Natural killer cell (primary cell): ENCODE results near the gene OGT. TPM values are rescaled to one million over a fixed set of nuclear protein-coding genes. Genes with fewer than 3 reads are reported as not detected.

Source experiments
- ATAC-seq, 3 donors: fragments of 150-1000 bp in 2 of 3; fragments of 200-7000 bp in 1 of 3; cut with Tn5 transposase; 1 replicate in 1 of 3; 2 replicates in 2 of 3; pipeline ENCODE4 v1.10.0; 2021; ENCODE audit warnings: mild to moderate bottlenecking in 2 of 3, moderate library complexity in 2 of 3
- DNase-seq, 2 donors: peaks; one replicate each; pipeline versions ENCODE4 v3.0.0 to v3.0.0-alpha.2; 2013 to 2021; ENCODE audit warnings: mixed read lengths in 1 of 2
- H3K27ac ChIP-seq: one replicate; pipeline ENCODE4 v1.5.1; 2013; ENCODE audit warnings: mild to moderate bottlenecking, low read length
- H3K27me3 ChIP-seq: one replicate; pipeline ENCODE4 v1.6.1; 2013; ENCODE audit warnings: low read length; ENCODE audit not compliant: control insufficient read depth, insufficient read depth
- H3K36me3 ChIP-seq: one replicate; pipeline ENCODE4 v1.6.1; 2013; ENCODE audit warnings: low read length; ENCODE audit not compliant: control insufficient read depth, insufficient read depth
- H3K4me1 ChIP-seq: one replicate; pipeline ENCODE4 v1.6.1; 2013; ENCODE audit warnings: low read length; ENCODE audit not compliant: control insufficient read depth, insufficient read depth
- H3K4me3 ChIP-seq: one replicate; pipeline ENCODE4 v1.5.1; 2013; ENCODE audit warnings: low read length
- H3K9me3 ChIP-seq: one replicate; pipeline ENCODE4 v1.6.1; 2013; ENCODE audit warnings: low read length; ENCODE audit not compliant: control insufficient read depth, insufficient read depth
- H3K27ac Mint-ChIP-seq, 2 donors: one replicate each; pipeline ENCODE4 v1.8.0; 2022; ENCODE audit warnings: mild to moderate bottlenecking in 2 of 2, mixed read lengths in 2 of 2, moderate library complexity in 1 of 2
- H3K27me3 Mint-ChIP-seq, 2 donors: one replicate each; pipeline ENCODE4 v1.8.0; 2022; ENCODE audit warnings: low read depth in 2 of 2, mixed read lengths in 2 of 2
- H3K36me3 Mint-ChIP-seq: one replicate; pipeline ENCODE4 v1.8.0; 2022; ENCODE audit warnings: mixed read lengths
- H3K4me1 Mint-ChIP-seq, 2 donors: one replicate each; pipeline ENCODE4 v1.8.0; 2022; ENCODE audit warnings: mixed read lengths in 2 of 2
- H3K4me3 Mint-ChIP-seq: one replicate; pipeline ENCODE4 v1.8.0; 2022; ENCODE audit warnings: mild to moderate bottlenecking, moderate library complexity, mixed read lengths
- H3K9me3 Mint-ChIP-seq, 2 donors: one replicate each; pipeline ENCODE4 v1.8.0; 2022; ENCODE audit warnings: mixed read lengths in 2 of 2
- CTCF ChIP-seq: fragments of 200-600 bp; IDR thresholded peaks from one replicate; pipeline ENCODE4 v1.8.0; 2022; ENCODE audit warnings: antibody characterized with exemption
- WGBS: methylation state at CpG from one replicate; pipeline ENCODE4 v1.1.7; 2013; ENCODE audit warnings: missing lambda C conversion rate; ENCODE audit not compliant: insufficient coverage; 5-methylcytosine and 5-hydroxymethylcytosine counted together
- intact Hi-C: fragments of 100-400 bp; cut with micrococcal nuclease; formaldehyde crosslinking; loops from one replicate; pipeline ENCODE4 v1.14.2; 2022
- total RNA-seq, 4 donors: library from RNA; stranded (reverse); fragments of 120-200 nt in 1 of 4; gene quantifications; one replicate each; pipeline versions ENCODE4 v1.2.3 to v1.2.4, GENCODE V29; 2013 to 2022

The OGT gene
- total RNA-seq, 3 donors from 2014 or later (not counting 1 experiment from before 2014, with no cell fraction given) = 489 to 721 (median 542) TPM

DNA sequence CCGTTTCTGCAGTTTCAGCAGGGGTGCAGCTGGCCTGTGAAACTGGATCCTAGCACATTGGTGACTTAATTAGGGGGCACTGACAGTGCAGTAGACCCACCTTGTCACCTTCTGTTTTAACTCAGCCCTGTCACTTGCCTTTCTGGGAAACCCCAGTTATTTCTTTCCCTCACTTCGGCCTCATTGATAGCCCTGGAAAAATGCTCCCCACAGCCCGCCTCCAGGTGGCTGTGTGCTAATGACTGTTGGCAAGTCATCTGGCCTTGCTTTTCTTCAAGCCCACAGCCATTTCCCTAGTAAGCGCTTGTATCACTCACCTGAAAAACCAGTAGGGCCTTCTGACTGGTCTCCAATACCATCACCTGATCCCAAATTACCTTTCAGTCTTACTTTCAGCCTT, 82.2 kb downstream of the OGT start:
- peak overlapping the region; percentile 91 to 93 for H3K27ac Mint-ChIP-seq
- no peaks in the 10 kb centered on the region for H3K27me3 Mint-ChIP-seq
- no peak for TF ChIP-seq CTCF
- H3K9me3 Mint-ChIP-seq = no peaks in the 10 kb centered on the region
- intact Hi-C loops = no loop called here
- DNase-seq (peak in 1 of 2 donors; percentile 14), ATAC-seq (no peak)
- Histone ChIP-seq H3K9me3 (no peaks in the 10 kb centered on the region), H3K4me1 (peaks cover 57% of the 10 kb centered on the region), H3K36me3 (peaks cover 38% of the 10 kb centered on the region), H3K27me3 (no peaks in the 10 kb centered on the region), H3K27ac (no peak overlapping the region), H3K4me3 (no peak overlapping the region)
- peaks cover 11% of the 10 kb centered on the region for H3K36me3 Mint-ChIP-seq
- H3K4me3 Mint-ChIP-seq = no peak overlapping the region
- H3K4me1 Mint-ChIP-seq = peaks cover 56 to 57% of the 10 kb centered on the region in 2 donors
- WGBS = 90% methylated on average over 4 of the region's 4 CpGs

DNA sequence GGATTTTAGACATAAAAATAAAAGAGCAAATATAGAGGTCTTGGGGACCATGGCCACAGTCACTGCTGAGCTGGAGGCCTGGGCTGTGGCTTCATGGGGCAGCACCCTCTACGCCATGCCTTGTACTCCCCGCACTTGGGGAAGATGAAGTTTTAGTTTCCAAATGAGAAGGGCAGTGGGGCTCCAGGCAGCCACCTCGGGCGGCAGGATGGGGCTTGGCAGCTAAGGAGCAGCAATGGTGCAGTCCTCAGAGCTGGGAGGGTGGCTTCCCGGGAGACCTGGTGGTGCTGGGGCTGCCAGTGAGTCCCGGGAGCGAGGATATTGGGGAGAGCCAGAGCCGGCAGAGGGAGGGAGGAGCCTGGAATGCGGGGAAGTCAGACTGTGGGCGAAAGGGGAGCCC, 83.0 kb downstream of the OGT start:
- Histone ChIP-seq H3K36me3 (peaks cover 32% of the 10 kb centered on the region), H3K4me1 (peaks cover 66% of the 10 kb centered on the region), H3K27me3 (no peaks in the 10 kb centered on the region), H3K9me3 (no peaks in the 10 kb centered on the region), H3K4me3 (peak overlapping the region; percentile 53), H3K27ac (peak overlapping the region; percentile 86)
- no peaks in the 10 kb centered on the region for H3K9me3 Mint-ChIP-seq
- WGBS = 69% methylated on average over 10 of the region's 10 CpGs
- peaks cover 57 to 61% of the 10 kb centered on the region in 2 donors for H3K4me1 Mint-ChIP-seq
- DNase-seq = no peak
- no peak for ATAC-seq
- peak overlapping the region; percentile 73 for H3K4me3 Mint-ChIP-seq
- no peaks in the 10 kb centered on the region for H3K27me3 Mint-ChIP-seq
- no peak for TF ChIP-seq CTCF
- intact Hi-C loops = no loop called here
- H3K36me3 Mint-ChIP-seq = peaks cover 8% of the 10 kb centered on the region
- H3K27ac Mint-ChIP-seq = peak overlapping the region; percentile 91 to 93

DNA sequence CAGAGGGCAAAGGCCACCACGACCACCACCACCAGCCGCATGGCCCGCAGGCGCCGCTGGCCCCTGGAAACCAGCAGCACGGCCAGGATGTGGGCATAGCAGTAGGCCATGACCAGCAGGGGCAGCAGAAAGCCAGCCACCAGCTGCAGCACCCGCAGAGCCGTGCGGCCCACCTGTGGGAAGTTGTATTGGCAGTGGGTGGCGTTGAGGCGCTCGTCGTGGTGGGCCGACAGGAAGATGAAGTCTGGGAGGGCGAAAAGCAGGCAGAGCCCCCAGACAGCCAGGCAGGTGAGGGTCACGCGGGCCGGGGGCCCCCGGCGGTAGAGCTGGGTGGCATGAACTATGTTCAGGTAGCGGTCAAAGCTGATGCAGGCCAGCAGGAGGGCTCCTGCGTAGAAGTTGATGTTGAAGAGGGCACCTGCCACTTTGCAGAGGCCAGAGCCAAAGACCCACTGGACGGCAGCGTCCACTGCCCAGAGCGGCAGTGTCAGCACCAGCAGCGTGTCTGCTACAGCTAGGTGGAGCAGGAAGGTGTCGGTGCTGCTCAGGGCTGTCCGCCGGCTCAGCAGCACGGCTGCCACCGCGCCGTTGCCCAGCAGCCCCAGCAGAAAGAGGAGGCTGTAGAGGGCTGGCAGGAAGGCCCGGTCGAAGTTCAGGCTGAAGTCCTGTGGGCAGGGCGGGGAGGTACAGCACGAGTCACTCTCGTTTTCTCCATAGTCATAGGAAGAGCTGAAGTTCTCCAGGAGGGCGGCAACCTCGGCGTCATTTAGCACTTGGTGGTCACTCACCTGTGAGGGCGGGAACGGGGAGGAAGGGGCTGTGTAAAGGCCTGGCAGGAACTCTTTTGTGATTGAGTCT, 84.0 kb downstream of the OGT start:
- Mint-ChIP-seq H3K4me1 (peaks cover 58 to 59% of the 10 kb centered on the region in 2 donors), H3K27ac (peak overlapping the region; percentile 91 to 93), H3K9me3 (no peaks in the 10 kb centered on the region), H3K4me3 (peak overlapping the region; percentile 90), H3K36me3 (no peaks in the 10 kb centered on the region), H3K27me3 (no peaks in the 10 kb centered on the region)
- H3K4me3 ChIP-seq = peak overlapping the region; percentile 53
- TF ChIP-seq CTCF = no peak
- peak; percentile 33 to 63 for DNase-seq
- H3K27ac ChIP-seq = peak overlapping the region; percentile 86
- intact Hi-C loops = no loop called here
- peaks cover 25% of the 10 kb centered on the region for H3K36me3 ChIP-seq
- peak; percentile 32 to 53 (median 46) for ATAC-seq
- peaks cover 74% of the 10 kb centered on the region for H3K4me1 ChIP-seq
- no peaks in the 10 kb centered on the region for H3K27me3 ChIP-seq
- no peaks in the 10 kb centered on the region for H3K9me3 ChIP-seq
- 22% methylated on average over 41 of the region's 43 CpGs for WGBS
